A673 (cell line): ENCODE results near the gene FAM124B. TPM values are rescaled to one million over a fixed set of nuclear protein-coding genes. Genes with fewer than 3 reads are reported as not detected.

Source experiments
- BruUV-seq: library from RNA; stranded (reverse); fragments of 400-500 nt; replicated peaks from 2 replicates; lab custom pipeline; 2021; lab: Mats Ljungman, UMichigan
- CTCF ChIA-PET: fragments of 300-600 bp; sonication (Branson Sonifier 250); formaldehyde crosslinking; loops from one replicate; lab custom pipeline; 2022; ENCODE audit warnings: antibody characterized with exemption; lab: Charles Lee
- POLR2A ChIA-PET: fragments of 300-600 bp; sonication (Branson Sonifier 250); formaldehyde crosslinking; loops from one replicate; lab custom pipeline; 2022; ENCODE audit warnings: antibody characterized with exemption; ENCODE audit not compliant: low non-redundant PET; lab: Charles Lee
- DNase-seq: peaks from one replicate; pipeline ENCODE4 v3.0.0-alpha.2; 2015; ENCODE audit warnings: low spot score
- H3K27ac ChIP-seq: fragments of 200-600 bp; sonication (generic); 2 replicates; pipeline ENCODE4 v1.5.1; 2016; ENCODE audit warnings: mixed run types, low read depth, mild to moderate bottlenecking, mixed read lengths, antibody characterized with exemption, low read length; ENCODE audit not compliant: poor library complexity, severe bottlenecking
- H3K27me3 ChIP-seq: fragments of 200-600 bp; sonication (generic); replicated peaks from 2 replicates; pipeline ENCODE4 v1.6.1; 2017; ENCODE audit warnings: mixed run types, low read depth, mild to moderate bottlenecking, mixed read lengths, antibody characterized with exemption, low read length; ENCODE audit not compliant: insufficient read depth, poor library complexity
- H3K36me3 ChIP-seq: fragments of 200-600 bp; sonication (generic); 2 replicates; pipeline ENCODE4 v1.6.1; 2016; ENCODE audit warnings: mixed run types, mild to moderate bottlenecking, mixed read lengths, antibody characterized with exemption, low read length; ENCODE audit not compliant: insufficient read depth, poor library complexity, severe bottlenecking
- H3K4me1 ChIP-seq: fragments of 200-600 bp; sonication (generic); 2 replicates; pipeline ENCODE4 v1.6.1; 2017; ENCODE audit warnings: mixed run types, mild to moderate bottlenecking, mixed read lengths, antibody characterized with exemption, low read length; ENCODE audit not compliant: insufficient read depth, poor library complexity, severe bottlenecking
- H3K4me3 ChIP-seq: fragments of 200-600 bp; sonication (generic); 2 replicates; pipeline ENCODE4 v1.5.1; 2016; ENCODE audit warnings: low read depth, mixed run types, mild to moderate bottlenecking, mixed read lengths, low read length; ENCODE audit not compliant: poor library complexity, severe bottlenecking
- H3K9me3 ChIP-seq: fragments of 200-600 bp; sonication (generic); 2 replicates; pipeline ENCODE4 v1.6.1; 2016; ENCODE audit warnings: mixed run types, low read depth, mild to moderate bottlenecking, mixed read lengths, antibody characterized with exemption, low read length; ENCODE audit not compliant: poor library complexity, severe bottlenecking
- CTCF ChIP-seq: fragments of 300-800, 200-600 bp; sonication (generic); conservative IDR thresholded peaks from 2 replicates; pipeline ENCODE4 v1.5.1; 2017; ENCODE audit warnings: low read depth, mild to moderate bottlenecking, antibody characterized with exemption, low read length, moderate library complexity, mixed read lengths
- EZH2 ChIP-seq: fragments of 200-600 bp; sonication (generic); IDR thresholded peaks from 2 replicates; pipeline ENCODE4 v1.6.1; 2017; ENCODE audit warnings: borderline replicate concordance, low read depth, mild to moderate bottlenecking, mixed read lengths, antibody characterized with exemption, low read length; ENCODE audit not compliant: poor library complexity, severe bottlenecking
- intact Hi-C: fragments of 100-400 bp; cut with micrococcal nuclease; formaldehyde crosslinking; loops from one replicate; pipeline ENCODE4 v1.10.0; 2022; ENCODE audit not compliant: unreplicated experiment
- total RNA-seq: library from RNA; stranded (reverse); gene quantifications from 2 replicates; pipeline ENCODE4 v1.2.3, GENCODE V29; 2021

FAM124B gene
- total RNA-seq, 1 experiment from 2014 or later: not detected

- Histone ChIP-seq H3K27ac (no peak overlapping the region), H3K9me3 (no peaks in the 10 kb centered on the region), H3K4me3 (no peak overlapping the region), H3K36me3 (no peaks in the 10 kb centered on the region), H3K27me3 (no peaks in the 10 kb centered on the region), H3K4me1 (no peaks in the 10 kb centered on the region)
- intact Hi-C loops: no loop called here
- no TSS peak for BruUV-seq
- POLR2A ChIA-PET: no interaction called here
- TF ChIP-seq EZH2 (no peak), CTCF (no peak)
- DNase-seq: no peak
- CTCF ChIA-PET: no interaction called here
Observed at GRCh38 chr2:224436634-224437033, 34.7 kb upstream of the FAM124B start.

GRCh38 chr2:224434618-224435017, 32.7 kb upstream of the FAM124B start:
- no peak for TF ChIP-seq EZH2
- TF ChIP-seq CTCF: no peak
- H3K4me1 ChIP-seq: no peaks in the 10 kb centered on the region
- no peak overlapping the region for H3K4me3 ChIP-seq
- intact Hi-C loops: no loop called here
- no peak for DNase-seq
- no peaks in the 10 kb centered on the region for H3K9me3 ChIP-seq
- no peaks in the 10 kb centered on the region for H3K27me3 ChIP-seq
- no peak overlapping the region for H3K27ac ChIP-seq
- POLR2A ChIA-PET: no interaction called here
- CTCF ChIA-PET: interaction anchor here (0.6 kb wide), 1 partner anchor 522 kb away, joined by 7 read pairs; no protein-coding TSS in a partner anchor
- BruUV-seq: no TSS peak
- H3K36me3 ChIP-seq: no peaks in the 10 kb centered on the region

GRCh38 chr2:224433442-224433841, 31.5 kb upstream of the FAM124B start:
- no peaks in the 10 kb centered on the region for H3K4me1 ChIP-seq
- H3K9me3 ChIP-seq: no peaks in the 10 kb centered on the region
- ChIA-PET POLR2A (no interaction called here), CTCF (no interaction called here)
- H3K27me3 ChIP-seq: no peaks in the 10 kb centered on the region
- no peaks in the 10 kb centered on the region for H3K36me3 ChIP-seq
- intact Hi-C loops: no loop called here
- BruUV-seq: no TSS peak
- H3K27ac ChIP-seq: no peak overlapping the region
- no peak for DNase-seq
- H3K4me3 ChIP-seq: no peak overlapping the region
- TF ChIP-seq EZH2 (no peak), CTCF (no peak)
